Gastroesophageal sphincter (tissue), 3 donors: ENCODE data around the gene UBA1.

Experiments used
- EP300 ChIP-seq: sonication (generic); formaldehyde crosslinking; IDR thresholded peaks from one replicate; pipeline ENCODE4 v1.6.1; 2017; ENCODE audit warnings: antibody characterized with exemption, mild to moderate bottlenecking
- POLR2A ChIP-seq, 2 donors: fragments of 450-650 bp; IDR thresholded peaks; one replicate each; pipeline ENCODE4 v1.6.1; 2017; ENCODE audit warnings: antibody characterized with exemption in 2 of 2, mild to moderate bottlenecking in 2 of 2, moderate library complexity in 1 of 2
- POLR2AphosphoS5 ChIP-seq: sonication (generic); formaldehyde crosslinking; IDR thresholded peaks from one replicate; pipeline ENCODE4 v1.6.1; 2017; ENCODE audit warnings: antibody characterized with exemption
- TF ChIP-seq, protein P1 (sequence below), 4 experiments: fragments of 200-600 bp in 2 of 4; fragments of 450-650 bp in 2 of 4; sonication (generic) in 1 of 4; IDR thresholded peaks; one replicate each; pipeline ENCODE4 v1.5.1; 2017 to 2019; ENCODE audit warnings: antibody characterized with exemption in 4 of 4, mild to moderate bottlenecking in 2 of 4, moderate library complexity in 2 of 4

DNA sequence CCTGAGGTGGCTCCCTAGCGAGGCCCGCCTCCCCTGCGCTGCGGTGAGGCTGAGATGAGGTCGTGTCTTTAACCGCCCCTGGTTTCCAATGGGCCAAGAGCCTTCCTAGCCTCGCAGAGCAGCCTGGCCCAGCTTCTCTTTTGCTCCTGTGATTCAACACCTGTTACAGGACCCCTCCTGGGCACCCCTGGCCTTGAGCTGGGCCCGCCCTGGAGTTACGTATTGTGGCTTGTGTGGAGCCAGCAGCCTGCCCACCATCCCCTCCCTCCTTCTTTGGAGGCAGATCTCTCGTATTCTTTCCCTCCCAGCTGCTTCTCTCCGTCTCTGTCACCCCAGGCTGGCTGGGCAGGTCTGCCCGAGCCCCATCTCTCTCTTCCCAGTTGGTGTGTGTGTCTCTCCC lies 19.3 kb upstream of the UBA1 start:
- no peak for TF ChIP-seq POLR2AphosphoS5
- TF ChIP-seq, protein P1, sequence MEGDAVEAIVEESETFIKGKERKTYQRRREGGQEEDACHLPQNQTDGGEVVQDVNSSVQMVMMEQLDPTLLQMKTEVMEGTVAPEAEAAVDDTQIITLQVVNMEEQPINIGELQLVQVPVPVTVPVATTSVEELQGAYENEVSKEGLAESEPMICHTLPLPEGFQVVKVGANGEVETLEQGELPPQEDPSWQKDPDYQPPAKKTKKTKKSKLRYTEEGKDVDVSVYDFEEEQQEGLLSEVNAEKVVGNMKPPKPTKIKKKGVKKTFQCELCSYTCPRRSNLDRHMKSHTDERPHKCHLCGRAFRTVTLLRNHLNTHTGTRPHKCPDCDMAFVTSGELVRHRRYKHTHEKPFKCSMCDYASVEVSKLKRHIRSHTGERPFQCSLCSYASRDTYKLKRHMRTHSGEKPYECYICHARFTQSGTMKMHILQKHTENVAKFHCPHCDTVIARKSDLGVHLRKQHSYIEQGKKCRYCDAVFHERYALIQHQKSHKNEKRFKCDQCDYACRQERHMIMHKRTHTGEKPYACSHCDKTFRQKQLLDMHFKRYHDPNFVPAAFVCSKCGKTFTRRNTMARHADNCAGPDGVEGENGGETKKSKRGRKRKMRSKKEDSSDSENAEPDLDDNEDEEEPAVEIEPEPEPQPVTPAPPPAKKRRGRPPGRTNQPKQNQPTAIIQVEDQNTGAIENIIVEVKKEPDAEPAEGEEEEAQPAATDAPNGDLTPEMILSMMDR (IDR thresholded peaks at IDR 0.05), result no peak
- no peak for TF ChIP-seq EP300
- TF ChIP-seq POLR2A (IDR thresholded peaks at IDR 0.05), result no peak
